ENCODE data around the gene PWWP2B.

PWWP2B gene

GRCh38 chr10:132413226-132414205, 16.5 kb downstream of the PWWP2B start:
- H3K4me3 ChIP-seq (ENCODE audit: low read length), result no peak overlapping the region
- DNase-seq (ENCODE audit: low read depth), result no peak
- TF ChIP-seq, protein P1, sequence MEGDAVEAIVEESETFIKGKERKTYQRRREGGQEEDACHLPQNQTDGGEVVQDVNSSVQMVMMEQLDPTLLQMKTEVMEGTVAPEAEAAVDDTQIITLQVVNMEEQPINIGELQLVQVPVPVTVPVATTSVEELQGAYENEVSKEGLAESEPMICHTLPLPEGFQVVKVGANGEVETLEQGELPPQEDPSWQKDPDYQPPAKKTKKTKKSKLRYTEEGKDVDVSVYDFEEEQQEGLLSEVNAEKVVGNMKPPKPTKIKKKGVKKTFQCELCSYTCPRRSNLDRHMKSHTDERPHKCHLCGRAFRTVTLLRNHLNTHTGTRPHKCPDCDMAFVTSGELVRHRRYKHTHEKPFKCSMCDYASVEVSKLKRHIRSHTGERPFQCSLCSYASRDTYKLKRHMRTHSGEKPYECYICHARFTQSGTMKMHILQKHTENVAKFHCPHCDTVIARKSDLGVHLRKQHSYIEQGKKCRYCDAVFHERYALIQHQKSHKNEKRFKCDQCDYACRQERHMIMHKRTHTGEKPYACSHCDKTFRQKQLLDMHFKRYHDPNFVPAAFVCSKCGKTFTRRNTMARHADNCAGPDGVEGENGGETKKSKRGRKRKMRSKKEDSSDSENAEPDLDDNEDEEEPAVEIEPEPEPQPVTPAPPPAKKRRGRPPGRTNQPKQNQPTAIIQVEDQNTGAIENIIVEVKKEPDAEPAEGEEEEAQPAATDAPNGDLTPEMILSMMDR (conservative IDR thresholded peaks at IDR 0.05; ENCODE audit: low read depth, low read length), result no peak

DNA sequence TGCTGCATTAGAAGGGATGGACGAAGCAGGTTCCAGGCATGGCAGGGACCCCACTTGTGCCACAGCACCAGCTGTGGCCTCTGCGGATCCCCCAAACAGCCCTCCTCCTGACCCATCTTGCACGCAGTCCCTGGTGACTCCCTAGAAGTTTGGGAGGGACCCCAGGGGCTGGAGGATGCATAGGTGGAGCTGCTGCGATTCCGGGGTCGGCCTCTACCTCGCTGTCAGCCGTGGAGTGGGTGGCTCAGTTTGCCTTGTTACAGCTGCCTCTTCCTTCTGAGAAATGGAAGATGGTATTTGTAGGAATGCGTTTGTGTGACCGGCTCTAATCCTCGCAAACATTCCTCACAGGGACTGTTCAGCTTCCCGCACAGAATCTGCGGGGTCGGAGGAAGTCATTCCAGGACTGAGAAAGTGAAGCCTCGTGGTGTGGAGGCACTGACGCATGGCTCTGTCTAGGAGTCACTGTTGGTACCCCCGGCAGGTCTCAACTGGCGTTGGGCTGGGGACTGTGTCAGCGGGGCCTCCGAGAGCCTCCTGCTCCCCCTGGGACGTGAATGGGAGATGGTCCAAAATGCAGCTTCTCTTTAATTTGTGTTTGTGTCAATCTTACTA, 17.5 kb downstream of the PWWP2B start:
- DNase-seq (ENCODE audit: low read depth), result no peak
- H3K4me3 ChIP-seq (ENCODE audit: low read length), result no peak overlapping the region
- TF ChIP-seq, protein P1 (conservative IDR thresholded peaks at IDR 0.05; ENCODE audit: low read depth, low read length), result no peak

DNA sequence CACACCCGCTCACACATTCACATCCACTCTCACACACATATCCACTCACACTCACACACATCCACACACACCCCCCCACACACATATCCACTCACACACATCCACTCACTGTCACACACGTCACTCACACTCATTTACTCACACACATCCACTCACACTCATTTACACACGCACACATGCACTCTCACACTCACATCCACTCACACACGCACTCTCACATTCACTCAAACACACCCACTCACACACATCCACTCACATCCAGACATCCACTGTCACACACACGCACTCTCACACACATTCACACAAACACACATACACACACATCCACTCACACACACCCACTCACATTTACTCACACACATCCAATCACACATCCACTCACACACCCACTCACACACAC, 18.3 kb downstream of the PWWP2B start:
- no peak overlapping the region for H3K4me3 ChIP-seq (ENCODE audit: low read length)
- TF ChIP-seq, protein P1 (conservative IDR thresholded peaks at IDR 0.05; ENCODE audit: low read depth, low read length), result no peak
- DNase-seq (ENCODE audit: low read depth), result no peak

DNA sequence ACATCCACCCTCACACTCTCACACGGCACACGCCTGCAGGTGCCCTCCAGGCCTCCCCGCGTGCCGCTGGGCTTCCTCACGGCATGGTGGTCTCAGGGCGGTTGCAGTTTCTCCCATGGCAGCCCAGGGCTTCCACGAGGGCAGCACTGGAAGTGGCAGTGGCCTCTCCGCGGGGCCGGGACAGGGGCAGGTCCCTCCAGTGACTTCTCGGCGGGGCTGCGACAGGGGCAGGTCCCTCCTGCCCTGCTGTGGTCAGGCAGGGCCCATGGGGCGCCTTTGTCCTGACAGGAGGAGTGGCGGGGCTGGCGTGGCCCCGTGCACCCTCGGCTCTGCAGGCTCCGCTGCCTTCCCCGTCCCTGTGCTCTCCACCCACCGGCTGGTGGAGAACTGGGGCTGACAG, 19.0 kb downstream of the PWWP2B start:
- no peak overlapping the region for H3K4me3 ChIP-seq (ENCODE audit: low read length)
- no peak for DNase-seq (ENCODE audit: low read depth)
- TF ChIP-seq, protein P1 (conservative IDR thresholded peaks at IDR 0.05; ENCODE audit: low read depth, low read length), result no peak

- no peak for DNase-seq (ENCODE audit: low read depth)
- H3K4me3 ChIP-seq (ENCODE audit: low read length), result no peak overlapping the region
- TF ChIP-seq, protein P1 (conservative IDR thresholded peaks at IDR 0.05; ENCODE audit: low read depth, low read length), result no peak
These were observed 19.7 kb downstream of the PWWP2B start for GRCh38 chr10:132416566-132417256.

DNA sequence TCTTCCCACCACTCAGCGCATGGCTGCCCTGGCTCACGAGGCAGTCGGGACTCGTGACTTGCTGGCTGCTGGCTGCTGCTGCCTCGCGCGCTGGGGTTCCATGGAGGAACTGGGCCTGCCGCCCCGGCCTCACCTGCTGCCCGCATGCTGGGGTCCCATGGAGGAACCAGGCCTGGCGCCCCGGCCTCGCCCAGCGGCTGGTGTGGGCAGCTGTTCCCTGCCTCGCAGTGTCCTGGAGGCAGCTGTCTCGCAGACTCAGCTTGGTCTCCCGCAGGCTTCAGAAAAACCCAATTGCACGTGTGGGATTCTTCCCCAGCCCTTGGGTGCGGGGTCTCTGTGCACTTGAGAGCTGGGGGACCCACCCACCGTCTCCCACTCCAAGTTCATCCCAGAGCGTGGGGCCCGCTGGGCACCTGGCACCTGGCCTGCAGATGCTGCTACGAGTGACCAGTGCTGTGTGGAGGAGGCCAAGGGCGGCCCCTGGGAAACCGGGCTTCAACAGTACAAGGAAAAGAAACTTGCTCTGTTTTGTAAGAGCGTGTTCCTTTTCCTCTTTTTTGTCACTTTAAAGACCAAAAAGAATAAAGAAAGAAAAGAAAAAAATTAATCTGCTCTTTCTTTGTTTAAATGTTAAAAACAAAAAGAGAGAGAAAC, 20.4 kb downstream of the PWWP2B start:
- TF ChIP-seq, protein P1 (conservative IDR thresholded peaks at IDR 0.05; ENCODE audit: low read depth, low read length), result no peak
- H3K4me3 ChIP-seq (ENCODE audit: low read length), result no peak overlapping the region
- no peak for DNase-seq (ENCODE audit: low read depth)
